Colonic mucosa (tissue), 4 donors: ENCODE measurements around the gene SERPINB4. TPM values are rescaled to one million over a fixed set of nuclear protein-coding genes. Genes with fewer than 3 reads are reported as not detected.

Source experiments
- DNase-seq: peaks from one replicate; pipeline ENCODE4 v3.0.0-alpha.2; 2020
- H3K27ac ChIP-seq: fragments of 200-600 bp; one replicate; pipeline ENCODE4 v1.8.0; 2021
- H3K27me3 ChIP-seq: fragments of 200-600 bp; one replicate; pipeline ENCODE4 v1.8.0; 2021
- H3K36me3 ChIP-seq: fragments of 200-600 bp; one replicate; pipeline ENCODE4 v1.8.0; 2021
- H3K4me1 ChIP-seq: fragments of 200-600 bp; one replicate; pipeline ENCODE4 v1.8.0; 2021; ENCODE audit warnings: mild to moderate bottlenecking
- H3K4me3 ChIP-seq: fragments of 200-600 bp; one replicate; pipeline ENCODE4 v1.8.0; 2021
- H3K9ac ChIP-seq, 2 donors: one replicate each; pipeline ENCODE4 v1.7.0; 2013; ENCODE audit warnings: control low read depth in 2 of 2, low read depth in 2 of 2, low read length in 2 of 2
- H3K9me3 ChIP-seq: fragments of 200-600 bp; one replicate; pipeline ENCODE4 v1.8.0; 2021
- CTCF ChIP-seq: fragments of 200-600 bp; IDR thresholded peaks from one replicate; pipeline ENCODE4 v1.8.0; 2022; ENCODE audit warnings: antibody characterized with exemption, mild to moderate bottlenecking
- intact Hi-C: fragments of 100-400 bp; cut with DNase I; formaldehyde crosslinking; loops from one replicate; pipeline ENCODE4 v1.14.1; 2022
- total RNA-seq, 2 donors: library from RNA; stranded (reverse); fragmentation: NEBNext Ultra II Directional in 1 of 2; extraction: Animal tissue kit (Norgen Biotek cat#: 25700) in 1 of 2; gene quantifications; one replicate each; pipeline ENCODE4 v1.2.1, GENCODE V29; 2021
- donor health status: healthy.
- donor health status: DM: no; HTN: no; CAD: no.
- donor health status: DM: no; HTN: no; CAD: no.

The SERPINB4 gene
- total RNA-seq, 2 donors from 2014 or later, result not detected

GRCh38 chr18:63603355-63603754 is 40.7 kb downstream of the SERPINB4 start:
- no peaks in the 10 kb centered on the region for H3K9me3 ChIP-seq
- H3K27me3 ChIP-seq, result no peaks in the 10 kb centered on the region
- DNase-seq, result no peak
- H3K4me1 ChIP-seq, result no peaks in the 10 kb centered on the region
- H3K36me3 ChIP-seq, result no peaks in the 10 kb centered on the region
- no peak overlapping the region for H3K4me3 ChIP-seq
- intact Hi-C loops, result loop anchor here (10.0 kb wide), 1 partner anchor 201 kb away; no protein-coding TSS in a partner anchor
- TF ChIP-seq CTCF, result no peak
- no peak overlapping the region for H3K9ac ChIP-seq
- H3K27ac ChIP-seq, result no peak overlapping the region

- Histone ChIP-seq H3K9me3 (no peaks in the 10 kb centered on the region), H3K36me3 (no peaks in the 10 kb centered on the region), H3K4me1 (no peaks in the 10 kb centered on the region), H3K27me3 (no peaks in the 10 kb centered on the region), H3K9ac (no peak overlapping the region), H3K4me3 (no peak overlapping the region), H3K27ac (no peak overlapping the region)
- TF ChIP-seq CTCF, result no peak
- intact Hi-C loops, result no loop called here
- no peak for DNase-seq
Measured at GRCh38 chr18:63596964-63597363, 47.1 kb downstream of the SERPINB4 start.

GRCh38 chr18:63592471-63592870 is 51.6 kb downstream of the SERPINB4 start:
- H3K27ac ChIP-seq, result no peak overlapping the region
- no peaks in the 10 kb centered on the region for H3K36me3 ChIP-seq
- no peak overlapping the region for H3K4me3 ChIP-seq
- intact Hi-C loops, result no loop called here
- TF ChIP-seq CTCF, result no peak
- H3K27me3 ChIP-seq, result no peaks in the 10 kb centered on the region
- no peak for DNase-seq
- H3K9ac ChIP-seq, result no peak overlapping the region
- no peaks in the 10 kb centered on the region for H3K9me3 ChIP-seq
- H3K4me1 ChIP-seq, result no peaks in the 10 kb centered on the region

GRCh38 chr18:63591725-63592124 is 52.3 kb downstream of the SERPINB4 start:
- no peak for DNase-seq
- TF ChIP-seq CTCF, result no peak
- Histone ChIP-seq H3K9me3 (no peaks in the 10 kb centered on the region), H3K27ac (no peak overlapping the region), H3K4me3 (no peak overlapping the region), H3K9ac (no peak overlapping the region), H3K4me1 (no peaks in the 10 kb centered on the region), H3K36me3 (no peaks in the 10 kb centered on the region), H3K27me3 (no peaks in the 10 kb centered on the region)
- intact Hi-C loops, result no loop called here

DNA sequence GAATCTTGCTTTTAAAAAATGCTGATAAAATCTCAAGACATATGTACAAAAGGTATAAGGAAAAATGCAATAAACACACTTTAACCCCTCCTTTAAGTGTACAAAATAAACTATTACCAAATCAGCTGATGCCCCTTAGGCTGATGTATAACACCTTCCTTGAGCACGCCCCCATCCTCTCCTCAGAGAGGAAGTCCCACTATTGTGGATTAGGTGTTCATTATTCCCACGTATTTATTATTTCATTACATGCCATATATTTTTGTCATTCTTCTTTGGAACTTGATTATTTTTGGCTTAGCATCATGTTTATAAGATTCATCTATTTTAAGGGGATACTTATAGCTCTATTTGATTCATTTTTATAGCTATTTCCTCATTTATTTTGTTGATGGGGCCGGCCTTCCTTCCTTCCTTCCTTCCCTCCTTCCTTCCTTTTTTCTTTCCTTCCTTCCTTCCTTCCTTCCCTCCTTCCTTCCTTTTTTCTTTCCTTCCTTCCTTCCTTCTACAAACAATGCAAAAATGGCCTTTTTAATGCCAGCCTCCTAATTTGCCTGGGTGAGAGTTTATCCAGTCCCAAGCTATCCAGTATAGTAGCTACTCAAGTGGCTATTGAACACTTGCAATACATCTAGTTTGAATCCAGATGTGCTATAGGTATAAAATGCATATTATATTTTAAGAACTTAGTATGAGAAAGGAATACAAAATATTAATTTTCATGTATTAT is 52.9 kb downstream of the SERPINB4 start:
- DNase-seq, result no peak
- intact Hi-C loops, result no loop called here
- Histone ChIP-seq H3K27ac (no peak overlapping the region), H3K4me3 (no peak overlapping the region), H3K9me3 (no peaks in the 10 kb centered on the region), H3K9ac (no peak overlapping the region), H3K36me3 (no peaks in the 10 kb centered on the region), H3K27me3 (no peaks in the 10 kb centered on the region), H3K4me1 (no peaks in the 10 kb centered on the region)
- TF ChIP-seq CTCF, result no peak
